Stimulated activated CD4-positive, alpha-beta T cell treated with anti-CD3 and anti-CD28 coated beads, Interleukin-1b, Interleukin-23, amount 100 ng/mL, for 48 hours (primary cell): ENCODE data around the gene MISP.
"Not testable (repeated sequence)": the region's sequence is repeated elsewhere in the genome, so short reads cannot be mapped to it uniquely, and the experiment has no call there.

ENCODE experiments used
- DNase-seq: peaks from one replicate; pipeline ENCODE4 v3.0.0-alpha.2; 2020

MISP gene

DNA sequence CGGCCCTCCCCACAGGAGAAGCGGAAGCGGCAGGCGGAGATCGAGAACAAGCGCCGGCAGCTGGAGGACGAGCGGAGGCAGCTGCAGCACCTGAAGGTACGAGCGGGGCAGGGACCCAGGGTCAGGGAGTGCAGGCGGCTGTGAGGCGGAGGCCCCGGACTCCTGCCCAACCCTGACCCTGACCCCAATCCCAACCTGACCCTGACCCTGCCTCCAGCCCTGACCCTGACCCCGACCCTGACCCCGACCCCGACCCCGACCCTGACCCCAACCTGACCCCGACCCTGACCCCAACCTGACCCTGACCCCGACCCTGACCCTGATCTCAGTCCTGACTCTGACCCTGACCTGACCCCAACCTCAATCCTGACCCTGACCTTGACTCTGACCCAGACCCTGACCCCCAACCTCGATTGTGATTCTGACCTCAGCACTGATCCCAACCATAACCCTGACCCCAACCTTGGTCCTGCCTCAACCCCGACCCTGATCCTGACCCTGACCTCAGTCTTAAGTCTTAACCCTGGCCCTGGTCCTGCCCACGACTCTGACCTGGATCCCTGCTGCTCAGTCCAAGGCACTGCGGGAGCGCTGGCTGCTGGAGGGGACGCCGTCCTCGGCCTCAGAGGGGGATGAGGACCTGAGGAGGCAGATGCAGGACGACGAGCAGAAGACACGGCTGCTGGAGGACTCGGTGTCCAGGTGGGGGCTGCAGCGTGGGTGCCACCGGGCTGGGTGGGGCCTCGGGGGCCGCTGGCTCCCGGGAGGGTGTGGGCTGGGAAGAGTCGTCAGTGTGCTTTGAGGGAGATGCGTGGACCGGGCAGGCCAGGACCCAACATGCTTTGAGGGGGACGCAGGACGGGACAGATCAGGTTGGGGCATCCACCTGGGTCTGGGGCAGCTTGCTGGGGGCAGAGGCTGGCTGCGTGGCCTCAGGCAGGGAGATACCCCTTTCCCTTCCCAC lies 23.6 kb upstream of the MISP start:
- DNase-seq: no peak

DNA sequence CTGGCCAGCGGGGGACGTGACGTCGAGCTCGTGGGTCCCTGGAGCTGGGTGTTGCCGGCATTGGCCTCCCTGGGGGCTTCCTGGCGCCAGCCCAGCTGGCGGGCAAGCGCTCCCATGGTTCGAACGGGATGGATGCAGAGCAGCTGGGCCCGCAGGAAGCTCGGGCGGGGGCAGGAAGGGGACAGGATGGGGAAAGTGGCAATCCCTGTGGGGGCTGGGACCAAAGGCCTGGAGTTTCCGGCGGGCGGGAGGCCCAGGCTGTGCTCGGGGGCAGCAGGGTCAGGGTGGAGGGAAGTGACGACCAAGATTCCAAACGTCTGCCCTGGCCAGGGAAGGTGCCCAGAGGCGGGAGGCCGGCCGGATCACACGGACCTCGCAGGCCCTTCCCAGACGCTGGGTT lies 22.9 kb upstream of the MISP start:
- no peak for DNase-seq

DNA sequence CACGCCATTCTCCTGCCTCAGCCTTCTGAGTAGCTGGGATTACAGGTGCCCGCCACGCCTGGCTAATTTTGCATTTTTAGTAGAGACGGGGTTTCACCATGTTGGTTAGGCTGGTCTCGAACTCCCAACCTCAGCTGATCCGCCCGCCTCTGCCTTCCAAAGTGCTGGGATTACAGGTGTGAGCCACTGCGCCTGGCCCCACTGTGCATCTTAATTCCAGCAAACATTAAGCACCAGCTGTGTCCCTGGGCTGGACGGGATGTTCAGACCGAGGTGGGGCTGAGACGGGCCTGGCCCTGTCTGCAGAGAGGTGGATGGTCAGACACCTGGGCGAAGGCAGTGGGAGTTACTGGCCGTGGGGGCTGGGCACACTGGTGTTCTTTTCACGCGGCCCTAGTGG lies 21.3 kb upstream of the MISP start:
- DNase-seq: not testable (repeated sequence)

DNA sequence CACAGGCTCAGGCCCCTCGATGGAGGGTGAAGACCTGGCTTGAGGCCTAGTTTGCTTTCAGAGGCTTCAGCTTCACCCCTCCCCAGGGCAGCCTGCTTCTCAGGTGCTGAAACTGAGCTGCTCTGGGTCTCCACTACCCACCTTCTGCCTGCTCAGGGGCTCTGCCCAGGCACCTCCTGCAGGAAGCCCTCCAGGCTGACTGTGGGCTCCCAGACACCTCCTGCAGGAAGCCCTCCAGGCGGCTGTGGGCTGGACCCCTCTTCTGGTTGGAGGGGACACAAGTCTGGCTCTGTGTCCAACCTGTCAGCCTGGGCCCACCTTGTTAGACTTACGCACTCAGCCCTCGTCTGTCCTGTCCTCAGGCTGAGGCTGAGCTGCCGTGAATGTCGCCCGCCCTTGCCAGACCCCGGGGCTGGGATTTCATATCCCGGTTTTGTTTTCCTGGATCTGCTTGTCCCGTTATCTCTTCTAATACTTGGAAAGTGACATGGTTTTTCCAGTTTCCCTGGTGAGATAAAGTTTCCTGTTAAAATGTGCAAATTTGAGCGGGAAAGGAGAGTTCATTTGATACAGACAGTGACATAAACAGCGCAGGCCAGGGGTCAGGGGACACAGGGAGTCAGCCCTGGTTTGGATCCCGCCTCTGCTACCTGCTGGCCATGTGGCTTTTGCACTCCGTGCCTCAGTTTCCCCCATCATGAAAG lies 20.8 kb upstream of the MISP start:
- no peak for DNase-seq

DNA sequence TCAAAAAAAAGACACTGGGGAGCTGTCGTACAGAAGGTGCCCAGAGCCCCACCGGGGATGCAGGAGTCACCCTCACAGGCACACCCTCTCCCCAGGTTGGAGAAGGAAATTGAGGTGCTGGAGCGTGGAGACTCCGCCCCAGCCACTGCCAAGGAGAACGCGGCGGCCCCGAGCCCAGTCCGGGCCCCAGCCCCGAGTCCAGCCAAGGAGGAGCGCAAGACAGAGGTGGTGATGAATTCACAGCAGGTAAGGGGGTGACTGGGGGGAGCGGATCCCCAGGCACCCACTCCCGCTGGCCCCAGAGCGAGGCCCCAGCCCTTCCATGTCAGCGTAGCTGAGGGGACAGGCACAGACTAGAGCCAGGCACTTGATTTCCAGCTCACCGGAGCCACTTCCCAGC lies 19.9 kb upstream of the MISP start:
- DNase-seq: no peak

DNA sequence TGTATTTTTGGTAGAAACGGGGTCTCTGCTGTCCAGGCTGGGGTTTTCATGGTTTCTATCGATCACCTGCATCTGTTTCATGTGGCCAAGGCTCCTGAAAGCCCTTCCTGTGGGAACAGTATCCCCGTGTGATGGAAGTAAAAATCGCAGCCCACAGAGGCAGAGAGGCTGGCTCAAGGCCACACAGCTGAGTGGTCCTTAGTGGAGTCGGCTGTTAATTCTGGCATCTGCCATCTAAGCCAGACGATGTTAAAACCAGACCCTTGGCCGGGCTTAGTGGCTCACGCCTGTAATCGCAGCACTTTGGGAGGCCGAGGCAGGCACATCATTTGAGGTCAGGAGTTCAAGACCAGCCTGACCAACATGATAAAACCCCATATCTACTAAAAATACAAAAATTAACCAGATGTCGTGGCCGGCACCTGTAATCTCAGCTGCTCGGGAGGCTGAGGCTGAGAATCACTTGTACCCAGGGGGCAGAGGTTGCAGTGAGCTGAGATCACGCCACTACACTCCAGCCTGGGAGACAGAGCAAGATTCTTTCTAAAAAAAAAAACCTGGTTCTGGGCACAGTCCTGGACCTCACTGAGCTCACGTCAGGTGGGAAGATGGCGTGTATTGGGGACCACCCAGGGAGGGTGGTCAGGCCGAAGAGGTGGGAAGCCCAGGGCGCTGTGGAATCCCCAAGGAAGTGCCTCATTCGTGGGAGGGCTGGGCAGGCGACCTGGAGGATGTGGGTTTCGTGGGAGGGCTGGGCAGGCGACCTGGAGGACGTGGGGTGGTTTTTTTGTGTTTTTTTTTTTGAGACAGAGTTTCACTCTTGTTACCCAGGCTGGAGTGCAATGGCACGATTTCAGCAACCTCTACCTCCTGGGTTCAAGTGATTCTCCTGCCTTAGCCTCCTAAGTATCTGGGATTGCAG lies 18.5 kb upstream of the MISP start:
- no peak for DNase-seq

DNA sequence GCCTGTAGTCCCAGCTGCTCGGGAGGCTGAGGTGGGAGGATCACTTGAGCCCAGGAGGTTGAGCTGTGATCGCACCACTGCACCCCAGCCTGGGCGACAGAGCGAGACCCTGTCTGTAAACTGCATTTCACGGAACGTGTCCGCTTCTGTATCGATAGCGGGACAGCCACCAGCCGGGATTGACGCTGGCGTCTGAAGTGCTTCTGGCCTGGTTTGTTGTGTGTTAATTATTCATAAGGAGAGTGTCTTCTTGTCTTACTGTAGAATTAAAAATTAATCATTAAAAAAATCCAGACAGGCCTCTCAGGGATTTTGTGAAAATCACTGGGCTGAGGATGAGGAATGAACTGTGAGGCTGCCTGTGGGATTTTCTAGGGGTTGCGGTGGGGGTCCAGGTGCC lies 16.2 kb upstream of the MISP start:
- no peak for DNase-seq

DNA sequence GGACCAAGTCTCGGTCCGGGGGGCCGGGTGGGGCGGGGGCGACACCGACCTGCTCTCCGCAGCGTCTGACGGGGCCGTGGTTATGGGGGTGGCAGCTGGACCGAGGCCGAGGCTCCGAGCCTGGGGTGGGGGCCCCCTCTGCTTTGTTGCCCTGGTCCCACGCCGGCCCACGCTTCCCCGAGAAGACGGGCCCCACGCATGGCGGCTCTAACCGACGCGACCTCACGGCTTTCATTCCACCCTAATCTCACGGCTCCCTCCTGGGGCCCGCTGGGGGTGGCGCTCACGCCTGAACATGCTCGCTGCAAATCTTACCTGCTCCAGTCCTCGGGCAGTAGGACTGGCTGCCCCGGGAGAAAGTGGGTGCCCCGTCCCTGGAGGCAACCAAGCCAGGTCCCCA lies 14.8 kb upstream of the MISP start:
- DNase-seq: no peak

DNA sequence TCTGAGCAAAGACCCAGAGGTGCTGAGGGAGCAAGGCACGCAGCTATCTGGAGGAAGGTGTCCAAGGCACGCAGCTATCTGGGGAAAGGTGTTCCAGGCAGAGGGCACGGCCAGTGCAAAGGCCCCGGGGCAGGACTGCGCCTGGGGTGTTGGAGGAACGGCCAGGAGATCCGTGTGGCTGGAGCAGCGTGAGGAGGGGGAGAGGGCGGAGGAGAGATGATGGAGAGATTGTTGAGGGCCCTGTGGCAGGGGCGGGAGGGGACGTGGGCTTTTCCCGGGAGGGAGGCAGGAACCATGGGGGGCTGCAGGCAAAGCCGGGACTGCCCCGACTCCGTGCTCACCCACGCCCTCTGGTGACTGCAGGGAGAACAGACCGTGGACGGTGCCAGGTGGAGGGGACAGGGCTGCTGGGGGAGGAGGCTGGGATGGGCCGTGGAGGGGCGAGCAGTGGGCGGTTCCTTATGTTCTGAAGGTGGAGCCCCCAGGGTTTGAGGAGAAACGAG lies 13.3 kb upstream of the MISP start:
- DNase-seq: peak; percentile 51

DNA sequence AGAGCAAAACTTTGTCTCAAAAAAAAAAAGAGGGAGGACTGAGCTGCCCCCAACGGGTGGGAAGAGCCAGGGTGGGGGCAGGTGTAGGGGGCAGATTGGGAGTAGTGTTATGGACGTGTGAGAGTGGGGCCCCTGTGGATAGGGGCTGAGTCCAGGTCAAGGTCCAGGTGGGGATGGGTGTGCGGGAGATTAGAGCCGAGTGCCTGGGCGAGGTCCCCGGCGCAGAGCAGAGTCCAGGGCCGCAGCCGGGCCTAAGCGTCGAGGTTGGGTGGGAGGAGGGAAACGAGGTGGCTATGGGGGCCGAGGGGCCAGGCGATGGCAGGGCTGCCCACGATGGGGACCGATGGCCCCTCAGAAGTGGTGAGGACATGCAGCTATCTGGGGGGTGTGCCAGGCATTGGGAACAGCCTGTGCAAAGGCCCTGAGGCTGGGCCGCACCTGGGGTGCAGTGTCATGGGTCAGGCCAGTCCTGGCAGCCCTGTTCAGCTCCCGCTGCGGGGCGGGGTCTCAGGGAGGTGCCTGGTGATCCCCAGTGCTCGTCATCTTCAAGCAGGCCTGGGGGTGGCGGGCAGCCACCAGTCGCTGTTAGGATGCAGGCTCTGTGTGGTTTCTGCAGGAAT lies 12.3 kb upstream of the MISP start:
- DNase-seq: no peak

DNA sequence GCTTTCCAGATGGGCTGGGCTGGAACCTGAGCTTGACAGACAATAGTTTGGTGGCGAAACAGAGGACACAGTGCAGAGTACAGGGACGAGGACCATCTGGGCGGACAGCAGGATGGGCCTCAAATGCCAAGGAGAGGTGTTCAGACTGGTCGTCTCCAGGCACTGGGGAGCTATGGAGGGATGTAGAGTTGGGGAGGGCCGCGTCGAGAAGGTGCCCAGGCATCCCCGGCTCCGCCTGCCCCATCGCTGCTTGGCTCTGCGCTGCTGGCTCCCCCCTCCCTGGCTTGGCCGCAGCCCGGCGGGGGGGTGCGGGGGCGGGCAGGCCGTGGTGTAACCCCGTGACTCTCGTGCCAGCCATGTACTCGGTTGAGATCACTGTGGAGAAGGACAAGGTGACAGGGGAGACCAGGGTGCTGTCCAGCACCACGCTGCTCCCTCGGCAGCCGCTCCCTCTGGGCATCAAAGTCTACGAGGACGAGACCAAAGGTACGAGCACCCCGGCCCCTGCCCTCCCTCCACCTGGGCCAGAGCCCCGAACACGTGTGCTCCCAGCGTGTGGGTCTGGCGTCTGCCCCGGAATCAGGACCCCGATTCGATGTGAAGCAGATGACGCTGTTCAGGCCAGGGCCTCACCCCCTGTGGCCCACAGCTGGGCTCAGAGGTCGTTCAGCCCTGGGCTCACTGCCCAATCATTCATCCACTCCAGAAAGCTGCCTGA lies 10.8 kb upstream of the MISP start:
- no peak for DNase-seq

DNA sequence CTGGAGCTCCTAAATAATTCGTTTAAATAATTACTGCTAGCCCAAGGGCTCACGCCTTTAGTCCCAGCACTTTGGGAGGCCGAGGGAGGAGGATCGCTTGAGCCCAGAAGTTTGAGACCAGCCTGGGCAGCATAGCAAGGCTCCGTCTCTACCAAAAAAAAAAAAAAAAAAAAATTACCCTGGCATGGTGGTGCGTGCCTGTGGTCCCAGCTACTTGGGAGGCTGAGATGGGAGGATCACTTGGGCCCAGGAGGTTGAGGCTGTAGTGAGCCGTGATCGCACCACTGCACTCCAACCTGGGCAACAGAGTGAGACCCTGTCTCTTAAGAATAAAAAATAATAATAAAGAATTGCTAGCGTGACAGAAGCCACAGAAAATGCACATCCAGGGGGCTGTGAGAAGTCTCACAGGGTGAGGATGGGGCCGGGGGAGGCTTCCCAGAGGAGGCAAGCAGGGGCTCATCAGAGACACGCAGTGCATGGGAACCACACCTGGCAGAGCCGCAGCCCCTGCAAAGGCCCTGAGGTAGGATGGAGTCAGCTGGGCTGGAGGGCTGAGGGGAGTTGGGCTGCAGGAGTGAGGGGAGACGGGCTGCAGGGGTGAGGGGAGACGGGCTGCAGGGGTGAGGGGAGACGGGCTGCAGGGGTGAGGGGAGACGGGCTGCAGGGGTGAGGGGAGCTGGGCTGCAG lies 10.0 kb upstream of the MISP start:
- not testable (repeated sequence) for DNase-seq

DNA sequence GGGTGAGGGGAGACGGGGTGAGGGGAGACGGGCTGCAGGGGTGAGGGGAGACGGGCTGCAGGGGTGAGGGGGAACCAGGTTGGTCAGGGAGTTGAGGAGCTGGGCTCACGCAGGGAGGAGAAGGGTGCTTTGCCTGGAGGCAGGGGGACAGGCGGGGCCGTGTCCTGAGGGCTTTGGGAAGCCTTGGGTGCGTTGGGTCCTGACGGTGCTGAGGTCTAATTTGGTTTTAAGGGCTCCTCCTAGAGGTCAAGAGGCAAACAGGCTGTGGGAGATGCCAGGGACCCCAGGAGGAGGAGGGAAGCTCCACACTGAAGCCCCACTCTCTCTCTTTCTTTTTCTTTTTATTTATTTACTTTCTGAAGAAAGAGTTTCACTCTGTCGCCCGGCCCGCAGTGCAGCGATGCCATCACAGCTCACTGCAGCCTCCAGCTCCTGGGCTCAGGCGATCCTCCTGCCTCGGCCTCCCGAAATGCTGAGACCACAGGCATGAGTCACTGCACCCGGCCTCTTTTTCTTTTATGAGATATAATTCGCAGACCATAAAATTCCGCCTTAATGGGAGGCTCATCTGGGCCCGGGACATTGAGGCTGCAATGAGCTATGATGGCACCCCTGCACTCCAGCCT lies 9.3 kb upstream of the MISP start:
- peak; percentile 16 for DNase-seq

DNA sequence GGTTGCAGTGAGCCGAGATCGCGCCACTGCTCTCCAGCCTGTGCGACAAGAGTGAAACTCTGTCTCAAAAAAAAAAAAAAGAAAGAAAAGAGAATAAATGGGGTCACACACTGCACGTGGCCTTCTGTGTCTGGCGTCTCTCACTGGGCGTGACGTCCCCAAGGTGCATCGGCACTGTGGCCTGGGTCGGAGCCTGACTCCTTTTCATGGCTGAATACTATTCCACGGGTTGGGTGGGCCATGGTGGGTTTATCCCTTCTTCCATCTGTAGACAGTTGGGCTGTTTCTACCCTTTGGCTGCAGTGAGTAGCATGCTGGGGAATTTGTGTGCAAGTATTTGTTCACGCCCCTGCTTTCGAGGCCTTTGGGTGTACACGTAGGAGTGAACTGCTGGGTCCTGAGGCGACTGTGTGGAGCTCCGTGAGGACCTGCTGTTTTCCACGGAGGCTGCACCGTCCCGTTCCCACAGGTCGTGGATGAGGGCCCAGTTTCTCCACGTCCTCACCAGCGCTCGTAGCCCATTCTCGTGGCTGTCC lies 8.3 kb upstream of the MISP start:
- DNase-seq: no peak

DNA sequence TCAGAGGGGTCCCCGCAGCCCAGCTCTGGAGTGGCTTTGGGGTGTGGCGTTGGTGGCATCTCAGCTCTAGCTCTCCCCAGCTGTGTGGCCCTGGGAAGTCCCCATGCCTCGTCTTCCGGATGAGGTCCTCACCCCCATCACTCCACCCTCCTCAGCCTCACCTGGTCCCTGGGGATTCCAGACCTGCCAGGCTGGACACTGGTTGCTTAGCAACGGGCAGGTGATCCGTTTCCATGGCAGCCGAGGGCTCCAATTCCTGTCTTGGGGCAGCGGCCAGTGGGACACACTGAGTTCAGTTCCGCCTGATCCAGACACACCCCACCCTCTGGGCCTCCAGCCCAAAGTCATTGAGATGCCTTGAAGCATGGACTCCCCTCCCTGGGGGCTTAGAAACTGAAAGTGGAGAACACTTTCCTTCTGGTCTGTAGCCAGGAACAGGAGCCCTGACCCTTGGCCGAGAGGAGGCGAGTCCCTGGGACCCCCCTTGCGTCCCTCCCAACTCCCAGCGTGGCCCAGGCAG lies 7.7 kb upstream of the MISP start:
- DNase-seq: no peak

DNA sequence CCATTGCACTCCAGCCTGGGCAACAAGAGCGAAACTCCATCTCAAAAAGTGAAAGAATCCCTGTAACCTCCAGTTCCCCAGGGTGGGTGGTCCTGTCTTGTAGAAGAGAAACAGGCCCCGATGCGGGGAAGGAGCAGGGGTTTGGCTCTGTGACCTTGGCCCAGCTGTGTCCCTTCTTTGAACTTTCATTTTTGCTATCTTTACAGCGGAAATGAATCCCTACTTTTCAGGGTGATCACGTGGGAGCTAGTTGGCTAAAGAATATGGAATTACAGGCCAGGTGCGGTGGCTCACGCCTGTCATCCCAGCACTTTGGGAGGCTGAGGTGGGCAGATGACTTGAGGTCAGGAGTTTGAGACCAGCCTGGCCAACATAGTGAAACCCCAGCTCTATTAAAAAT lies 5.8 kb upstream of the MISP start:
- not testable (repeated sequence) for DNase-seq

DNA sequence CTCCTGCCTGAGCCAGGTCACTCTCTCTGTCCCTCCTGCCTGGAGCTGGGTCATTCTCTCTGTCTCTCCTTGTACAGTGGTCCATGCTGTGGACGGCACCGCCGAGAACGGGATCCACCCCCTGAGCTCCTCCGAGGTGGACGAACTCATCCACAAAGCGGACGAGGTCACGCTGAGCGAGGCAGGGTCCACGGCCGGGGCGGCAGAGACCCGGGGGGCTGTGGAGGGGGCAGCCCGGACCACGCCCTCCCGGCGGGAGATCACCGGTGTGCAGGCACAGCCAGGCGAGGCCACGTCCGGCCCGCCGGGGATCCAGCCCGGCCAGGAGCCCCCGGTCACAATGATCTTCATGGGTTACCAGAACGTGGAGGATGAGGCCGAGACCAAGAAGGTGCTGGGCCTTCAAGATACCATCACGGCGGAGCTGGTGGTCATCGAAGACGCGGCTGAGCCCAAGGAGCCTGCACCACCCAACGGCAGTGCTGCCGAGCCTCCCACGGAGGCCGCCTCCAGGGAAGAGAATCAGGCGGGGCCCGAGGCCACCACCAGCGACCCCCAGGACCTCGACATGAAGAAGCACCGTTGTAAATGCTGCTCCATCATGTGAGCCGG lies 4.6 kb upstream of the MISP start:
- no peak for DNase-seq

DNA sequence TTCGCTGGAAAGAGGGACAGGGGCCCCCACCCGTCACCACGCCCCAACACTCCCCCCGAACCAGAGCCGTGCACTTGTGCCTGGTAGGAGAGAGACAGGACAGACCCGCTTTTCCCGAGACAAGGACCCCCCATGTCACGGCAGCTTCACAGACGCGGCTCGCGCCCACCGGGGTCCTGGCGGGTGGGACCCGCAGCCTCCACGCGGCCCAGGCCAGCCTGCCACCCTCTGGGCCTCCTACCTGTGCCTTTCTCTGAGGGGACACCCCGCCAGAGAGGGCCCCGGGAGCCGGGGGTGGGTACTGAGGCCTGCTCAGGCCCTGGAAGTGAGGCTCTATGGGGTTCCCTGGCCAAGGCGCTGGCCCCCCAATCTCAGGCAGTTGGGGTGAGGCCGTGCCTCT lies 4.0 kb upstream of the MISP start:
- DNase-seq: no peak

DNA sequence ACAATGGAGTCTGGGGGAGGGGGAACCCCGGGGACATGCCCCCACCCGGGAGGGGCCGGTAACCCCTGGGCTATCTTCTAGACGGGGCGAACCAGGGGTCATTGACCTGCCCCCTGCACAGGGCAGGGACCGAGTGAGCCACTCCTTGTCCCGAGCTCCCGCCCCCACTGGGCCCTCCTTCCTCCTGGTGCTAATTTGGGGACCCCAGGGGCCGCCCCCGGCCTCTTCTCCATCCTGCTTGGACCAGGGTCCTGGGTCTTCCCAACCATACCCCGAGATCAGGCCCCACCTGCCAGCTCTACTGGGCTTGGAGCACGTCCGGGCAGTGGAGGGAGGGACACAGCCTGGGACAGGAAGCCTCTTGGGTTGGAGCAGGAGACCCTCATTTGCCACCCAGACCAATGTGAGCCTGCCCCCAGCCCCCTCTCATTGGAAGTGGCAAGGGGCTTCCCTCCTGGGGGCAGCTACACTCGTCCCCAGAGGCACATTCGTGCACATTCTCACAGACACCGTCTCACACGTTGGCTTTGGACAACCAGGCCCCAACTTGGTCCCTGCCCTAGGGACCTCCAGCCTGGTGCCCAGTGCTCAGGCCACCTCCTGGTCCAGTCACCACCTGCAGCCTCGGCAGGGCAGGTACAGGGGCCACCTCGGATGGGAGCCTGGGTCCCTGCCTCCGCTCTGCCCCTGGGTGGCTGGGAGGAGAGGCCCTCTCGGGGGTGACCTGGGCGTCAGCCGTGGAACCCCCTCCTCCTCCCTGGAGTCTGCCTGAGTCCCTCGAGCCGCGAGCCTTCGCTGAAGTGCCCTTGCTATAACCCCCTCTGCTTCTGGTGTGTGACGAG lies 3.3 kb upstream of the MISP start:
- DNase-seq: no peak
